ENCODE measurements around the gene ZFP90.

The ZFP90 gene

DNA sequence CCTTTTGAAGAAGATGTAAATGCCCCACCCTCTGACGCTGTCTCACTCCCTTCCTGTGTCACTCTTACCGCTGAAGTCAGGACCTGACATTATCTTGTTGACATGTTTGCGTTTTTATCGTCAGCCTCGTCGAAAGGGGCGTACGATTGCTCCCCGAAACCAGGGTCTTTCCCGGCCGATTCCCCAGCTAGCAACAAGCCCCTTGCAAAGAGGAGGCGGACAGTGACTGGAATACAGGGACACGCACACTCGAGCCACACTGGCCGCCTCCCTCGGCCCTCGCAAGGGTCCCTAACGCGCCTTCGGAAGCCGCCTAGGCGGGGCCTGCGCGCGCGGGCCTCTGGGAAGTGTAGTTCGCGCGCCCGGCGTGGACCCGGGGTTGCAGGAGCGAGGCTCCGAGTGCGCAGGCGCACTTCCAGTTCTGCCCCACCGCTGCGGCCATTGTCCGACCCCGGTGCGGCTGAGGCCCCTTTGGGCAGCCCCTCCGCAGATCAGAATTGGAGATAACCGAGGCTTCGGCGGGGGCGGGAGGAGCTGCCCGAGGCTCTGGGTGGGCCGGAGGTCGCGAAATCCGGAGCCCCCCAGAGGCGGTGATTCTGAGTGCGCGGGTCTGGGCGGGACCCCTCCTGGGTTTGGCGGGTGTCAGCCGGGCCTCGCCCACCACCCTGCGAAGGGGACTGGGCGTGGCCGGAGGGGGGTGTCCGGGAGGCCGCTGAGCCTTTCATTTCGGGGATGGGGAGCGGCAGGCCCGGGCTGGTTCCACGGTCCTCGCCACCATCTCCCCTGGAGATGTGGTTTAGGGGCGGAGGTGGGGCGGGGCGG is at the start of gene ZFP90:
Gene ZFP90 (plus strand): TSS at position 412 of the 822 bp plus-strand sequence. CDS start 502 bp downstream, outside the sequence.
- TF ChIP-seq CTCF (IDR thresholded peaks at IDR 0.05; ENCODE audit: low read depth, low read length), result no peak
- peak; percentile 50 for DNase-seq (ENCODE audit: extremely low read depth, low read depth)

- TF ChIP-seq CTCF (IDR thresholded peaks at IDR 0.05; ENCODE audit: low read depth, low read length), result no peak
- DNase-seq (ENCODE audit: extremely low read depth, low read depth), result no peak
These were observed 48.7 kb upstream of the ZFP90 start for GRCh38 chr16:68490358-68490757.

DNA sequence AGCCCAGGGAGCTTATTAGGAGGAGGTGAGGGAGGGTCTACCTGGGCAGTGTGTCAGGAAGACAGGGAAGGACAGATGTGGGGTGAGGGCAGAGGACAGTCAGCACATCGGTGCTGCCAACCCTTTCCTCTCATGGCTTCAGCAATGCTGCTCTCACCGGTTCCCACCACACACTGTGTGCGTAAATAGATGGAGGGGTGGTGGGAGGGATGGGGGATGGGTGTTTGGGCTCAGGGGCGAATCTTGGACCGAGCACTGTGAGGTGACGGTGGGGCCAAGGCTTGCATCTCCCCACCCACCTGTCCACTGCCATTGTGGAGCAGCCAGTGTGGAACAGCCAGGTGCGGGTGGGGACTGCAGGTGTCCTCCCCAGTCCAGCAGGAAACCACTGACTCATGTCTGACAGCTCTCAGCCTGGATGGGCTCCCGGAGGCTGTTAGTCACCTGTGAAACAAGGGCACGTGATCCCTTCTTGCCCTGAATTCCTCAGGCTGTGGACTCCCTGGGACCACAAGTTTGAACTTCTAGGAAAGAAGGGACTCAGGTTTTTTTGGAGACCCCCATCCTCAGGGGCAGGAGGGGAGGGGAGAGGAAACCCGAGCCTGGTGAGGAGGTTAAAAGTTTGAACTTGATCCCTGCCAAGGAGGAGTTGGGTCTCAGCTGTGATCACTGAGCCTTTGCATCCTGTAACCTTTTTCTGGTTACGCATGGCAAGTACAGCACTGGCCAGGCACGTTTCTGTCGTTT is 48.1 kb upstream of the ZFP90 start:
- no peak for TF ChIP-seq CTCF (IDR thresholded peaks at IDR 0.05; ENCODE audit: low read depth, low read length)
- no peak for DNase-seq (ENCODE audit: extremely low read depth, low read depth)

DNA sequence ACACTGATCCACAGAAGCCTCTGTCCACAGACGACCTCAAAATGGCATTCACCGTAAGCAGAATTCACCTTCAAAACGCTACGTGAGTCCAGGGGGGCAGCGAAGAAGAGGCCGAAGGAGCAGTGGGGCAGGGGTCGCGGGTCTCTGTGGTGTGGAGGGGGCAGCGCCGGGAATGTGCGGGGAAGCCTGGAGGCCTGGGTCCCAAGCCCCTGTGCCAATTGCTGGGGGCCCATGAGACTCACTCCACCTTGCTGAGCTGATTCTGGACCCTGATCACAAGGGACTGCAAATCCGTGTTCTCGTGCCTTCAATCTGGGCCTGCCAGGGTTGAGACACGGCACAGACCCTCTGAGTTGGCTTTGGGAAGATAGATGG is 47.5 kb upstream of the ZFP90 start:
- no peak for DNase-seq (ENCODE audit: extremely low read depth, low read depth)
- TF ChIP-seq CTCF (IDR thresholded peaks at IDR 0.05; ENCODE audit: low read depth, low read length), result no peak

DNA sequence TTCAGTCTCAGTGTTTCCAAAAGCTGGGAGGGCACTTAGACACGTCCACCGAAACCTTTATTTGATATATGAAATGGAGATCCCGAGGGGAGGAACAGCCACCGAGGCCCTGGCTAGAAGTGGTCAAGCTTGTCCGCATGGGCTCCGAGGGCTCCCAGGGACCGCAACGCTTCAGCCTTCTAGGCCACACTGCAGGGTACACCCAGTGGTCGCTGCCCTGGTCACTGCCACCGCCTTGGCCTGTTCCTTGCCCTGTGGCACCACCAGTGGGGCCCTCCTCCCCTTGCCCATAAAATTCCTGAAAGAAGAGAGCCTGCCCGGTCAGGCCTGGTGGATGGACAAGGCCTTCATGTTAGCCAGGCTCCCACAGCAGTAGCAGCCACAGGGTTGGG is 46.9 kb upstream of the ZFP90 start:
- DNase-seq (ENCODE audit: extremely low read depth, low read depth), result no peak
- TF ChIP-seq CTCF (IDR thresholded peaks at IDR 0.05; ENCODE audit: low read depth, low read length), result no peak

- no peak for DNase-seq (ENCODE audit: extremely low read depth, low read depth)
- no peak for TF ChIP-seq CTCF (IDR thresholded peaks at IDR 0.05; ENCODE audit: low read depth, low read length)
These were observed 46.3 kb upstream of the ZFP90 start for GRCh38 chr16:68492543-68493411.
